ENCODE results near the gene NALCN. TPM values are rescaled to one million over a fixed set of nuclear protein-coding genes. Genes with fewer than 3 reads are reported as not detected.

NALCN gene
- total and polyA plus RNA-seq, 10 of the 15 experiments (the other 5 are each of a cell fraction or from before 2014, with no cell fraction given), result under 0.01 TPM; not detected in 9

GRCh38 chr13:101398191-101398590 is 18.1 kb downstream of the NALCN start:
- ChIA-PET CTCF (no interaction called here), POLR2A (no interaction called here), RAD21 (ENCODE audit: unreplicated experiment) (no interaction called here), SMC1A (ENCODE audit: uncharacterized antibody, unreplicated experiment) (no interaction called here)
- no peak overlapping the region for H3K4me2 ChIP-seq (ENCODE audit: control insufficient read depth, insufficient read depth)
- no peaks in the 10 kb centered on the region for H4K20me1 ChIP-seq (ENCODE audit: control insufficient read depth, insufficient read depth)
- H3K36me3 ChIP-seq (ENCODE audit: control insufficient read depth in 2 of 2, insufficient read depth in 2 of 2, low read length in 1 of 2), result no peaks in the 10 kb centered on the region
- no peaks in the 10 kb centered on the region for H3K79me2 ChIP-seq (ENCODE audit: control insufficient read depth, insufficient read depth, low read length)
- BruUV-seq (replicated peaks), result no TSS peak
- H2AFZ ChIP-seq (ENCODE audit: control insufficient read depth, low read depth, low read length), result no peak overlapping the region
- DNase-seq (ENCODE audit: low read depth, low spot score), result no peak
- FAIRE-seq, result no peak
- no peak overlapping the region for H3K9ac ChIP-seq (ENCODE audit: control insufficient read depth, insufficient read depth, low read length)
- WGBS (ENCODE audit: insufficient coverage, insufficient replicate concordance, low lambda C conversion rate, missing lambda C conversion rate), result 0% methylated on average over 2 of the region's 2 CpGs
- no peak for ATAC-seq
- H3K27ac ChIP-seq (ENCODE audit: control insufficient read depth, insufficient read depth), result no peak overlapping the region
- H3K9me3 ChIP-seq (replicated peaks; ENCODE audit: control insufficient read depth, insufficient read depth, low read length), result no peaks in the 10 kb centered on the region
- H3K4me1 ChIP-seq (ENCODE audit: control insufficient read depth, insufficient read depth, low read length), result no peaks in the 10 kb centered on the region
- no peak for TF ChIP-seq TCF12 (IDR thresholded peaks at IDR 0.05; ENCODE audit: low read depth, low read length)
- no peak for TF ChIP-seq MYB (IDR thresholded peaks at IDR 0.05; ENCODE audit: borderline replicate concordance, low read depth, low read length)
- TF ChIP-seq RCOR1 (conservative IDR thresholded peaks at IDR 0.05; ENCODE audit: low read depth, low read length), result no peak
- no peak for TF ChIP-seq MTA3 (IDR thresholded peaks at IDR 0.05; ENCODE audit: borderline replicate concordance, low read length)
- no peak for TF ChIP-seq NR2C1 (IDR thresholded peaks at IDR 0.05)
- no peak for TF ChIP-seq NRF1 (conservative IDR thresholded peaks at IDR 0.05; ENCODE audit: low read depth, low read length)
- TF ChIP-seq TCF3 (IDR thresholded peaks at IDR 0.05; ENCODE audit: borderline replicate concordance, insufficient read depth, low read depth, low read length), result no peak
- no peak for TF ChIP-seq CBX3 (IDR thresholded peaks at IDR 0.05; ENCODE audit: borderline replicate concordance, low read depth)
- no peak for TF ChIP-seq MEF2A (IDR thresholded peaks at IDR 0.05; ENCODE audit: insufficient read depth, low read depth, low read length)
- TF ChIP-seq FOXK2 (IDR thresholded peaks at IDR 0.05), result no peak
- no peak for TF ChIP-seq POLR2A (IDR thresholded peaks at IDR 0.05; ENCODE audit: low read depth, low read length)
- TF ChIP-seq TARDBP (IDR thresholded peaks at IDR 0.05; ENCODE audit: borderline replicate concordance), result no peak
- TF ChIP-seq, protein P1, sequence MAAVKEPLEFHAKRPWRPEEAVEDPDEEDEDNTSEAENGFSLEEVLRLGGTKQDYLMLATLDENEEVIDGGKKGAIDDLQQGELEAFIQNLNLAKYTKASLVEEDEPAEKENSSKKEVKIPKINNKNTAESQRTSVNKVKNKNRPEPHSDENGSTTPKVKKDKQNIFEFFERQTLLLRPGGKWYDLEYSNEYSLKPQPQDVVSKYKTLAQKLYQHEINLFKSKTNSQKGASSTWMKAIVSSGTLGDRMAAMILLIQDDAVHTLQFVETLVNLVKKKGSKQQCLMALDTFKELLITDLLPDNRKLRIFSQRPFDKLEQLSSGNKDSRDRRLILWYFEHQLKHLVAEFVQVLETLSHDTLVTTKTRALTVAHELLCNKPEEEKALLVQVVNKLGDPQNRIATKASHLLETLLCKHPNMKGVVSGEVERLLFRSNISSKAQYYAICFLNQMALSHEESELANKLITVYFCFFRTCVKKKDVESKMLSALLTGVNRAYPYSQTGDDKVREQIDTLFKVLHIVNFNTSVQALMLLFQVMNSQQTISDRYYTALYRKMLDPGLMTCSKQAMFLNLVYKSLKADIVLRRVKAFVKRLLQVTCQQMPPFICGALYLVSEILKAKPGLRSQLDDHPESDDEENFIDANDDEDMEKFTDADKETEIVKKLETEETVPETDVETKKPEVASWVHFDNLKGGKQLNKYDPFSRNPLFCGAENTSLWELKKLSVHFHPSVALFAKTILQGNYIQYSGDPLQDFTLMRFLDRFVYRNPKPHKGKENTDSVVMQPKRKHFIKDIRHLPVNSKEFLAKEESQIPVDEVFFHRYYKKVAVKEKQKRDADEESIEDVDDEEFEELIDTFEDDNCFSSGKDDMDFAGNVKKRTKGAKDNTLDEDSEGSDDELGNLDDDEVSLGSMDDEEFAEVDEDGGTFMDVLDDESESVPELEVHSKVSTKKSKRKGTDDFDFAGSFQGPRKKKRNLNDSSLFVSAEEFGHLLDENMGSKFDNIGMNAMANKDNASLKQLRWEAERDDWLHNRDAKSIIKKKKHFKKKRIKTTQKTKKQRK (IDR thresholded peaks at IDR 0.05; ENCODE audit: low read depth, low read length), result no peak
- no peak for TF ChIP-seq PBX3 (IDR thresholded peaks at IDR 0.05; ENCODE audit: insufficient replicate concordance, low read depth, low read length)
- TF ChIP-seq YBX1 (IDR thresholded peaks at IDR 0.05), result no peak
- intact Hi-C loops (cut with micrococcal nuclease; ENCODE audit: unreplicated experiment), result no loop called here
- no peaks in the 10 kb centered on the region; a peak in 1 of 4 replicates for H3K27me3 ChIP-seq (replicated peaks in 1 of 2; ENCODE audit: control insufficient read depth in 2 of 2, insufficient read depth in 2 of 2, low read length in 1 of 2)
- H3K4me3 ChIP-seq, result no peak overlapping the region
- in situ Hi-C loops (cut with MboI), result no loop called here
